HFFc6 (cell line): ENCODE measurements around the gene KCNQ1. TPM values are rescaled to one million over a fixed set of nuclear protein-coding genes. Genes with fewer than 3 reads are reported as not detected.

Experiments used
- DNase-seq: peaks from one replicate; pipeline ENCODE4 v3.0.0-alpha.2; 2018
- H3K27ac Mint-ChIP-seq: 2 replicates; pipeline ENCODE4 v1.8.0; 2020; ENCODE audit warnings: mild to moderate bottlenecking, mixed read lengths
- H3K27me3 Mint-ChIP-seq: 2 replicates; pipeline ENCODE4 v1.8.0; 2021; ENCODE audit warnings: mild to moderate bottlenecking, moderate library complexity, mixed read lengths; ENCODE audit not compliant: insufficient read depth
- H3K36me3 Mint-ChIP-seq: 2 replicates; pipeline ENCODE4 v1.8.0; 2021; ENCODE audit warnings: low read depth, mixed read lengths
- H3K4me1 Mint-ChIP-seq: 2 replicates; pipeline ENCODE4 v1.8.0; 2020; ENCODE audit warnings: low read depth, mixed read lengths
- H3K4me3 Mint-ChIP-seq: 2 replicates; pipeline ENCODE4 v1.8.0; 2020; ENCODE audit warnings: mild to moderate bottlenecking, moderate library complexity, mixed read lengths
- H3K9me3 Mint-ChIP-seq: 2 replicates; pipeline ENCODE4 v1.8.0; 2020; ENCODE audit warnings: mild to moderate bottlenecking, mixed read lengths
- CTCF ChIP-seq: fragments of 200-600 bp; sonication (generic); IDR thresholded peaks from 2 replicates; pipeline ENCODE4 v1.5.0; 2021; ENCODE audit warnings: antibody characterized with exemption, mild to moderate bottlenecking
- total RNA-seq, 6 experiments: library from RNA; stranded (reverse); fragmentation: NEBNext Ultra II Directional; extraction: Animal tissue kit (Norgen Biotek cat#: 25700); gene quantifications; 2 replicates in 1 of 6; 3 replicates in 5 of 6; pipeline ENCODE4 v1.2.3, GENCODE V29; 2021

Gene KCNQ1
- total RNA-seq, 6 experiments from 2014 or later = not detected

GRCh38 chr11:2837651-2838050 lies 392.8 kb downstream of the KCNQ1 start:
- no peak for TF ChIP-seq CTCF
- Mint-ChIP-seq H3K27ac (no peak overlapping the region), H3K9me3 (no peaks in the 10 kb centered on the region), H3K4me3 (no peak overlapping the region), H3K4me1 (no peaks in the 10 kb centered on the region), H3K36me3 (no peaks in the 10 kb centered on the region), H3K27me3 (peaks cover 27% of the 10 kb centered on the region)
- DNase-seq = no peak

DNA sequence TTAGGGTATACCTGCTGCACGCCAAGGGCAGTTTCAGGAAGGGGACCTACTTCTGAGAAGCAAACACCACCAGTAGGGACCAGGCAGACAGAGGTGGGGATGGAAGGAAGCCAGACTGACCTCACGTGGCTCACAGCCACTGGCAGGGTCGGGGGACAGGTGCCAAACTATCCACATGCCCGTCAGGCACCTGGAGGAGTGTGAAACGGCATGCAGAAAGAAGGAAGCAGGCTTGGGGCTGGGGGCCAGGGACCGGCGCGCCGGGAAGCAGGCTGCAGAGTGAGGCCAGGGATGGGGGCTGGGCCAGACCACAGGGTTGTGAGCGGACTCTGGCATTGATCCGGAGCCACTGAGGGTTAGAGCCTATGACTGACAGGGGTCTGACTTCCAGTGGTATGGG lies 393.3 kb downstream of the KCNQ1 start:
- no peaks in the 10 kb centered on the region for H3K9me3 Mint-ChIP-seq
- H3K27ac Mint-ChIP-seq = no peak overlapping the region
- no peaks in the 10 kb centered on the region for H3K4me1 Mint-ChIP-seq
- H3K4me3 Mint-ChIP-seq = no peak overlapping the region
- no peaks in the 10 kb centered on the region for H3K36me3 Mint-ChIP-seq
- no peak for DNase-seq
- no peak for TF ChIP-seq CTCF
- peaks cover 27% of the 10 kb centered on the region for H3K27me3 Mint-ChIP-seq

DNA sequence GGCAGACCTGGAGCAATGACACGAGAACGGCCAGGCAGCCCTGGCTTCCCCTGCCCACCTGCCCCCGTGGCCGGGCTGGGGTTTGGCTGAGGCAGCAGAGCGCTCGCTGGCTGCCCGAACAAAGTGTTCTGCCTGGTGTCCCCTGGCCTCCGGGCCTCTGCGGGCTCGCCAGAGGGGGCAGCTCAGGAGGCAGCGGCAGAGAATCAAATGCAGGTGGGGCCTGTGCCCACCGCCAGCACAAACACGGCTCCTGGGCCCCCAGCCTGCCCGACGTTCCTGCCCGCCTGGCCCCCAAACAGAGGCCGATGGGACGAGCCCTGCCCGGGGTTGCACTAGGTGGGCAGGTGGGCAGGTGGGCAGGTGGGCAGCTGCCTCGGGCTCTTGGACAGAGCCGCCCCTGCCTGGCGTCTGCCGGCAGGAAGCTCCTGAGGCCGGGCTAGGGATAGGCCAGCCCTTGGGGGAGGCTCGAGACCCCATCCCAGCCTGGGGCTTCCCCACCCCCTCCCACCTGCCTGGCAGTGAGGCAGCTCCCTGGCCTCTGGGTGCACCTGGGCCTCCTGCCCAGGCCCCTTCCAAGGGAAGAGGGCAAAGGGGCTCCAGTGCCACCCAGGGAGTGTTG lies 394.0 kb downstream of the KCNQ1 start:
- Mint-ChIP-seq H3K36me3 (no peaks in the 10 kb centered on the region), H3K9me3 (no peaks in the 10 kb centered on the region), H3K4me1 (no peaks in the 10 kb centered on the region), H3K27me3 (peaks cover 30% of the 10 kb centered on the region), H3K27ac (no peak overlapping the region), H3K4me3 (no peak overlapping the region)
- no peak for TF ChIP-seq CTCF
- no peak for DNase-seq

- Mint-ChIP-seq H3K36me3 (no peaks in the 10 kb centered on the region), H3K27ac (no peak overlapping the region), H3K27me3 (peaks cover 31% of the 10 kb centered on the region), H3K9me3 (no peaks in the 10 kb centered on the region), H3K4me3 (no peak overlapping the region), H3K4me1 (no peaks in the 10 kb centered on the region)
- no peak for TF ChIP-seq CTCF
- DNase-seq = no peak
Measured at GRCh38 chr11:2839395-2839943, 394.7 kb downstream of the KCNQ1 start.

DNA sequence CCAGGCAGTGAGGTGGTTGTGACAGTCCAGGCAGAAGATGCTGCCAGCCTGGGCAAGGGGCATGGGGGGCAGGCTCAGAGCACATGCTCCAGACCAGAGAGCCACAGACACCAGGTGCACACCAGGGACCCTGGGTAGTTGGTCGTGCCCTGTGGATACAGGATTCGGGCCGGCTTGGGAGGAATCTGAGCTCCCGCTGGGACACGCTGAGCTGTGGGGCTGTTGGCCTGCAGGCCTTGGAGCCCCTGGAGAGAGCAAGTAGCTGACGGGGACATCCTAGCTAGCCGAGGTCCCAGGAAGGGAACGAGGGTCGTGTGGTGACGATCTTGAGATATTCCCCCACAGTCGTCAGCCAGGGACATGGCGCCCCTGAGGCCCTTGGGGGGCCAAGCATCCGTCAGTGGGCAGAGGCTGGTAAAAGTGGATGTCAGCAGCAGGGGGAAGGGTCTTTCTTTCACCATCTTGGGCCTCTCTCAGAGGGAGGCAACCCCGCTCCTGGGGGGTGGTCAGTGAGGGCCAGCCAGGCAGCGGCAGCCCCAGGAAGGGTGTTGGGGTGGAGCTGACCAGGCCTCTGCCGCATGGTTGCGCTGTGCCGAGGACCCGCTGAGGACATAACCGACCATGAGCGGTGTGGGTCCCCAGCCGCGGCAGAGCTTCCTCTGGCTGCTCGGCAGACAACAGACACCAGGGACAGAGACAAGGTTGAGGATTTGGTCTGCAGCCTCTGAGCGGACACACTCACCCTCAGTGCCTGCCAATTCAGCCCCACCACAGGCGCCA lies 396.8 kb downstream of the KCNQ1 start:
- Mint-ChIP-seq H3K36me3 (no peaks in the 10 kb centered on the region), H3K9me3 (no peaks in the 10 kb centered on the region), H3K27ac (no peak overlapping the region), H3K27me3 (peaks cover 25% of the 10 kb centered on the region), H3K4me1 (no peaks in the 10 kb centered on the region), H3K4me3 (no peak overlapping the region)
- DNase-seq = no peak
- TF ChIP-seq CTCF = no peak
